K562 (cell line): Measurements from ENCODE around the gene VRK1. TPM values are rescaled to one million over a fixed set of nuclear protein-coding genes. Genes with fewer than 3 reads are reported as not detected.

Source experiments
- ATAC-seq: fragments of 200-7000 bp; cut with Tn5 transposase; 3 replicates; pipeline ENCODE4 v1.9.1; 2020; ENCODE audit warnings: moderate library complexity
- BruUV-seq: library from RNA; stranded (reverse); fragments of 400-500 nt; replicated peaks from 2 replicates; lab custom pipeline; 2021; lab: Mats Ljungman, UMichigan
- CTCF ChIA-PET: fragments of 300-600 bp; formaldehyde crosslinking; extraction: SDS; loops from one replicate; lab custom pipeline; 2021; ENCODE audit warnings: low intra/inter-chr PET ratio; lab: Yijun Ruan, JAX
- POLR2A ChIA-PET: fragments of 300-600, 350-650 bp; sonication (Branson Sonifier 250); formaldehyde crosslinking; extraction: SDS; loops from one replicate; lab custom pipeline; 2021; ENCODE audit warnings: antibody characterized with exemption, inconsistent platforms; lab: Yijun Ruan, JAX
- DNase-seq, 4 experiments: peaks; one replicate each; pipeline versions ENCODE4 v3.0.0 to v3.0.0-alpha.2; 2011 to 2018; ENCODE audit warnings: low spot score in 3 of 4, mixed read lengths in 3 of 4; ENCODE audit errors: extremely low read depth in 1 of 4
- FAIRE-seq: peaks from 2 replicates; lab custom pipeline; 2011; peaks lifted over from hg19 to GRCh38; lab: Jason Lieb, UNC
- H2AFZ ChIP-seq: 2 replicates; pipeline ENCODE4 v1.6.0; 2011; ENCODE audit warnings: low read depth, low read length, control low read depth, inconsistent platforms
- H3K27ac ChIP-seq: fragments of 200-600 bp; 3 replicates; pipeline ENCODE4 v1.8.0; 2011; ENCODE audit warnings: low read depth, mild to moderate bottlenecking, control low read depth, inconsistent platforms, low read length, moderate library complexity, mixed read lengths; ENCODE audit errors: extremely low read depth
- H3K27me3 ChIP-seq, 2 experiments: fragments of 300-600 bp in 1 of 2; 2 replicates in 1 of 2; 3 replicates in 1 of 2; pipeline versions ENCODE4 v1.6.0 to v1.8.0; 2011; ENCODE audit warnings: inconsistent platforms in 2 of 2, low read length in 2 of 2, mild to moderate bottlenecking in 1 of 2, mixed read lengths in 1 of 2, moderate library complexity in 1 of 2; ENCODE audit not compliant: control insufficient read depth in 2 of 2, insufficient read depth in 2 of 2
- H3K36me3 ChIP-seq: fragments of 300-600 bp; 3 replicates; pipeline ENCODE4 v1.8.0; 2011; ENCODE audit warnings: mild to moderate bottlenecking, low read length, inconsistent platforms; ENCODE audit not compliant: control insufficient read depth, insufficient read depth
- H3K4me1 ChIP-seq, 2 experiments: fragments of 200-600 bp in 1 of 2; replicated peaks in 1 of 2; 2 replicates in 1 of 2; 3 replicates in 1 of 2; pipeline versions ENCODE4 v1.5.1 to v1.8.0; 2011; ENCODE audit warnings: inconsistent platforms in 2 of 2, low read length in 2 of 2, mild to moderate bottlenecking in 1 of 2, mixed read lengths in 1 of 2, moderate library complexity in 1 of 2; ENCODE audit not compliant: control insufficient read depth in 2 of 2, insufficient read depth in 2 of 2
- H3K4me2 ChIP-seq: 2 replicates; pipeline ENCODE4 v1.6.1; 2011; ENCODE audit warnings: low read length, control low read depth, inconsistent platforms, mixed read lengths; ENCODE audit not compliant: insufficient read depth
- H3K4me3 ChIP-seq: fragments of 200-600 bp; sonication (generic), shearing (Covaris generic); 2 replicates; pipeline ENCODE4 v1.5.1; 2016; ENCODE audit warnings: control low read depth, inconsistent platforms
- H3K79me2 ChIP-seq: fragments of 200-600 bp; 3 replicates; pipeline ENCODE4 v1.8.0; 2011; ENCODE audit warnings: low read length, inconsistent platforms; ENCODE audit not compliant: control insufficient read depth, insufficient read depth
- H3K9ac ChIP-seq, 2 experiments: 2 replicates each; pipeline versions ENCODE4 v1.6.0 to v1.6.1; 2011; ENCODE audit warnings: low read depth in 2 of 2, low read length in 2 of 2, control low read depth in 1 of 2, inconsistent platforms in 1 of 2, mild to moderate bottlenecking in 1 of 2, mixed read lengths in 1 of 2; ENCODE audit not compliant: insufficient read depth in 1 of 2
- H3K9me1 ChIP-seq: one replicate; pipeline ENCODE4 v1.6.0; 2011; ENCODE audit warnings: inconsistent platforms, mild to moderate bottlenecking, low read length, moderate library complexity; ENCODE audit not compliant: control insufficient read depth, insufficient read depth
- H3K9me3 ChIP-seq: replicated peaks from 2 replicates; pipeline ENCODE4 v1.5.1; 2011; ENCODE audit warnings: low read depth, low read length, inconsistent platforms; ENCODE audit not compliant: control insufficient read depth, insufficient read depth
- H4K20me1 ChIP-seq: replicated peaks from 2 replicates; pipeline ENCODE4 v1.6.1; 2011; ENCODE audit warnings: low read length, inconsistent platforms, mixed read lengths; ENCODE audit not compliant: control insufficient read depth, insufficient read depth
- ETV5 ChIP-seq: sonication (generic); formaldehyde crosslinking; IDR thresholded peaks from 2 replicates; pipeline ENCODE4 v1.4.0; 2020; ENCODE audit warnings: low read depth, mild to moderate bottlenecking, missing genetic modification reagents
- MLLT1 ChIP-seq, 2 experiments: fragments of 450-650 bp; IDR thresholded peaks; 2 replicates each; pipeline ENCODE4 v1.6.1; 2016
- ZNF586 ChIP-seq: fragments of 450-650 bp; formaldehyde crosslinking; conservative IDR thresholded peaks from 2 replicates; pipeline ENCODE4 v1.4.0; 2020; ENCODE audit warnings: mild to moderate bottlenecking, moderate library complexity
- WGBS: fragments of 100-300 bp; shearing (Covaris generic); methylation state at CpG from one replicate; pipeline ENCODE4 v1.1.6; 2016; ENCODE audit warnings: low coverage, mixed read lengths; ENCODE audit not compliant: insufficient coverage; ENCODE audit errors: missing lambda C conversion rate; 5-methylcytosine and 5-hydroxymethylcytosine counted together
- in situ Hi-C: fragments of 300-500 bp; cut with MboI; formaldehyde crosslinking; loops from 4 replicates; pipeline ENCODE4 v1.15.0; 2018; ENCODE audit warnings: inconsistent platforms, mixed read lengths
- intact Hi-C: fragments of 100-400 bp; cut with micrococcal nuclease; formaldehyde crosslinking; loops from 2 replicates; pipeline ENCODE4 v1.14.2; 2022
- polyA plus RNA-seq, 8 experiments: library from polyadenylated mRNA; depleted of rRNA in 4 of 8; stranded (reverse) in 5 of 8; unstranded in 3 of 8; fragments of >200 nt; fragmentation: Nextera tagmentation in 2 of 8; fragmentation: Illumina TruSeq in 1 of 8; extraction: Ambion mirVana in 2 of 8; extraction: Trizol in 1 of 8; gene quantifications; 2 replicates each; pipeline versions ENCODE4 v1.2.1 to v1.2.3, GENCODE V29; 2011 to 2014; ENCODE audit warnings: inconsistent platforms in 1 of 8, missing spikeins in 1 of 8
- total RNA-seq, 7 experiments: library from RNA; depleted of rRNA in 6 of 7; stranded (reverse); fragments of >200 nt in 6 of 7; fragmentation: Illumina TruSeq in 2 of 7; extraction: Trizol in 2 of 7; gene quantifications; 2 replicates each; pipeline versions ENCODE4 v1.2.1 to v1.2.3, GENCODE V29; 2011 to 2021; ENCODE audit warnings: low replicate concordance in 1 of 7
- TF ChIP-seq, protein P1 (sequence below): fragments of 450-650 bp; IDR thresholded peaks from 2 replicates; pipeline ENCODE4 v1.6.1; 2018; ENCODE audit not compliant: partially characterized antibody

The VRK1 gene
- total and polyA plus RNA-seq, 9 of the 15 experiments (the other 6 are each of a cell fraction or from before 2014, with no cell fraction given): 83.6 to 177 (median 116) TPM

GRCh38 chr14:96929950-96930349, 132.8 kb downstream of the VRK1 start:
- in situ Hi-C loops: no loop called here
- Histone ChIP-seq H3K79me2 (no peaks in the 10 kb centered on the region), H3K9me1 (no peaks in the 10 kb centered on the region), H2AFZ (no peak overlapping the region), H3K36me3 (no peaks in the 10 kb centered on the region), H3K9me3 (no peaks in the 10 kb centered on the region), H3K27me3 (no peaks in the 10 kb centered on the region), H3K27ac (no peak overlapping the region), H3K4me3 (no peak overlapping the region), H3K4me2 (no peak overlapping the region), H3K4me1 (no peaks in the 10 kb centered on the region; a peak in 1 of 5 replicates), H4K20me1 (no peaks in the 10 kb centered on the region), H3K9ac (no peak overlapping the region)
- no TSS peak for BruUV-seq
- intact Hi-C loops: loop anchor here (10.0 kb wide), 1 partner anchor 345 kb away; no protein-coding TSS in a partner anchor
- CTCF ChIA-PET: no interaction called here
- no peak for ATAC-seq
- WGBS: 42% methylated on average over 10 of the region's 10 CpGs
- no peak for DNase-seq
- TF ChIP-seq, protein P1, sequence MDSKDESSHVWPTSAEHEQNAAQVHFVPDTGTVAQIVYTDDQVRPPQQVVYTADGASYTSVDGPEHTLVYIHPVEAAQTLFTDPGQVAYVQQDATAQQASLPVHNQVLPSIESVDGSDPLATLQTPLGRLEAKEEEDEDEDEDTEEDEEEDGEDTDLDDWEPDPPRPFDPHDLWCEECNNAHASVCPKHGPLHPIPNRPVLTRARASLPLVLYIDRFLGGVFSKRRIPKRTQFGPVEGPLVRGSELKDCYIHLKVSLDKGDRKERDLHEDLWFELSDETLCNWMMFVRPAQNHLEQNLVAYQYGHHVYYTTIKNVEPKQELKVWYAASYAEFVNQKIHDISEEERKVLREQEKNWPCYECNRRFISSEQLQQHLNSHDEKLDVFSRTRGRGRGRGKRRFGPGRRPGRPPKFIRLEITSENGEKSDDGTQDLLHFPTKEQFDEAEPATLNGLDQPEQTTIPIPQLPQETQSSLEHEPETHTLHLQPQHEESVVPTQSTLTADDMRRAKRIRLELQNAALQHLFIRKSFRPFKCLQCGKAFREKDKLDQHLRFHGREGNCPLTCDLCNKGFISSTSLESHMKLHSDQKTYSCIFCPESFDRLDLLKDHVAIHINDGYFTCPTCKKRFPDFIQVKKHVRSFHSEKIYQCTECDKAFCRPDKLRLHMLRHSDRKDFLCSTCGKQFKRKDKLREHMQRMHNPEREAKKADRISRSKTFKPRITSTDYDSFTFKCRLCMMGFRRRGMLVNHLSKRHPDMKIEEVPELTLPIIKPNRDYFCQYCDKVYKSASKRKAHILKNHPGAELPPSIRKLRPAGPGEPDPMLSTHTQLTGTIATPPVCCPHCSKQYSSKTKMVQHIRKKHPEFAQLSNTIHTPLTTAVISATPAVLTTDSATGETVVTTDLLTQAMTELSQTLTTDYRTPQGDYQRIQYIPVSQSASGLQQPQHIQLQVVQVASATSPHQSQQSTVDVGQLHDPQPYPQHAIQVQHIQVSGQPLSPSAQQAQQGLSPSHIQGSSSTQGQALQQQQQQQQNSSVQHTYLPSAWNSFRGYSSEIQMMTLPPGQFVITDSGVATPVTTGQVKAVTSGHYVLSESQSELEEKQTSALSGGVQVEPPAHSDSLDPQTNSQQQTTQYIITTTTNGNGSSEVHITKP: no peak
- TF ChIP-seq MLLT1 (IDR thresholded peaks at IDR 0.05) (no peak), ETV5 (CRISPR knock-in tag) (no peak), ZNF586 (no peak)
- POLR2A ChIA-PET: no interaction called here
- no peak for FAIRE-seq
